Measurements from ENCODE around the gene TAX1BP1.

DNA sequence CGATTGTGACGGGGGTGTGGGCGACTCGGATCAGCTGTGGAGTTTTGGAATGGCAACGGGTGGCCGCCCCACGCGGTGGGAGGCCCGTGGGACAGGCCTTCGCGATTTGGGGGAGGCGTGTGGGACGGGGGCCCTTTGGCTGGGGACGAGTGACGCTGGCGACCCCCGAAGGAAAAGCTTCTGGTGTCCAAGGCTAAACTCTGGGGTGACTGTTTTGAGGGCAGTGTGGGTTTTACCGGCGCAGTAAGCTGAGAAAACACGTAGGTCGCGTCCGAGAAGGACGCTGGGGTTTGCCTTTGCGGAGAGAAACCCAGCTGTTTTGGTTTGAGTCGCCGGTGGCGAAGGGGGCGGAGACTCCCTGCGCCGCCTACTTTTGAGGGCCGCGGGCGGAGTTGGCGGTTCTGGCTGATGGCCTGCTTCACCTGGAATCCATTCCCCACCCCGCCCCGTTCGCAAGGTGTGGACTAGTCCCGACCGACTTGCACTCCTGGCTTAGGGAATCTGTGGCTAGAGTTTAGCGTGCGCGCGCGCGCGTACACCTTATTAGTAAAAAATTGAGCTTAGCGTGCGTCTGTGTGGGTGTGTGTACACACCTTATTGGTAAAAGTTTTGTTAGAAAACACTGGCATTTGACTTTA, 606 bp downstream of the TAX1BP1 start:
- TF ChIP-seq, protein P1, sequence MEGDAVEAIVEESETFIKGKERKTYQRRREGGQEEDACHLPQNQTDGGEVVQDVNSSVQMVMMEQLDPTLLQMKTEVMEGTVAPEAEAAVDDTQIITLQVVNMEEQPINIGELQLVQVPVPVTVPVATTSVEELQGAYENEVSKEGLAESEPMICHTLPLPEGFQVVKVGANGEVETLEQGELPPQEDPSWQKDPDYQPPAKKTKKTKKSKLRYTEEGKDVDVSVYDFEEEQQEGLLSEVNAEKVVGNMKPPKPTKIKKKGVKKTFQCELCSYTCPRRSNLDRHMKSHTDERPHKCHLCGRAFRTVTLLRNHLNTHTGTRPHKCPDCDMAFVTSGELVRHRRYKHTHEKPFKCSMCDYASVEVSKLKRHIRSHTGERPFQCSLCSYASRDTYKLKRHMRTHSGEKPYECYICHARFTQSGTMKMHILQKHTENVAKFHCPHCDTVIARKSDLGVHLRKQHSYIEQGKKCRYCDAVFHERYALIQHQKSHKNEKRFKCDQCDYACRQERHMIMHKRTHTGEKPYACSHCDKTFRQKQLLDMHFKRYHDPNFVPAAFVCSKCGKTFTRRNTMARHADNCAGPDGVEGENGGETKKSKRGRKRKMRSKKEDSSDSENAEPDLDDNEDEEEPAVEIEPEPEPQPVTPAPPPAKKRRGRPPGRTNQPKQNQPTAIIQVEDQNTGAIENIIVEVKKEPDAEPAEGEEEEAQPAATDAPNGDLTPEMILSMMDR (IDR thresholded peaks at IDR 0.05), result peak in 1 of 12 donors; percentile 8
- TF ChIP-seq POLR2A (IDR thresholded peaks at IDR 0.05), result peak; percentile 7 to 33
